Fibroblast of lung (primary cell): ENCODE data around the gene GRIA1.

Experiments used
- EZH2 ChIP-seq: IDR thresholded peaks from 2 replicates; pipeline ENCODE4 v1.5.1; 2012; ENCODE audit warnings: low read length, control low read depth, mild to moderate bottlenecking; ENCODE audit errors: missing control alignments
- TF ChIP-seq, protein P1 (sequence below), 2 donors: IDR thresholded peaks in 1 of 2; conservative IDR thresholded peaks in 1 of 2; 1 replicate in 1 of 2; 2 replicates in 1 of 2; pipeline ENCODE4 v1.5.1; 2011 to 2012; ENCODE audit warnings: low read length in 2 of 2, control low read depth in 1 of 2, inconsistent platforms in 1 of 2, low read depth in 1 of 2, mild to moderate bottlenecking in 1 of 2

DNA sequence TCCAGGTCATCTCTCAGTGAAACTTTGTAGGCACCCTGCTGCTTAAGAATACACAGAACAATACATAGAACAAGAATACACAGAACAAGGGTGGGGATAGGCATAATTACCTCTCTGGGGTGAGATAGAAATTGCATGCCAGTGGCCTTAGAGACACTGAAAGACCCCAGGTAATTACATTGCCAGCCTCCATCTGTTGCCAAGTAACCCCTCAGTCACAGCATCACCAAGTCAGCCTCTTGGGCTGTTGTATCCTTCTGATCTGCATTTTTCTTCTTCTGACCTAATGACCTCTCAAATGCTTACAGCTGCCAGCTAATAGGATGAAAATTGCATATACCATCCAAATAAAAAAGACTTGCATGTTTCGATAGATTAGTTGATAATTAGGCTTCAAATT, 167.7 kb downstream of the GRIA1 start:
- TF ChIP-seq, protein P1, sequence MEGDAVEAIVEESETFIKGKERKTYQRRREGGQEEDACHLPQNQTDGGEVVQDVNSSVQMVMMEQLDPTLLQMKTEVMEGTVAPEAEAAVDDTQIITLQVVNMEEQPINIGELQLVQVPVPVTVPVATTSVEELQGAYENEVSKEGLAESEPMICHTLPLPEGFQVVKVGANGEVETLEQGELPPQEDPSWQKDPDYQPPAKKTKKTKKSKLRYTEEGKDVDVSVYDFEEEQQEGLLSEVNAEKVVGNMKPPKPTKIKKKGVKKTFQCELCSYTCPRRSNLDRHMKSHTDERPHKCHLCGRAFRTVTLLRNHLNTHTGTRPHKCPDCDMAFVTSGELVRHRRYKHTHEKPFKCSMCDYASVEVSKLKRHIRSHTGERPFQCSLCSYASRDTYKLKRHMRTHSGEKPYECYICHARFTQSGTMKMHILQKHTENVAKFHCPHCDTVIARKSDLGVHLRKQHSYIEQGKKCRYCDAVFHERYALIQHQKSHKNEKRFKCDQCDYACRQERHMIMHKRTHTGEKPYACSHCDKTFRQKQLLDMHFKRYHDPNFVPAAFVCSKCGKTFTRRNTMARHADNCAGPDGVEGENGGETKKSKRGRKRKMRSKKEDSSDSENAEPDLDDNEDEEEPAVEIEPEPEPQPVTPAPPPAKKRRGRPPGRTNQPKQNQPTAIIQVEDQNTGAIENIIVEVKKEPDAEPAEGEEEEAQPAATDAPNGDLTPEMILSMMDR (conservative IDR thresholded peaks at IDR 0.05 in 1 of 2, IDR thresholded peaks at IDR 0.05 in 1 of 2; ENCODE audit: low read depth in 1 of 2, low read length in 2 of 2) = no peak
- TF ChIP-seq EZH2 = no peak
